Cardiac muscle cell (in vitro differentiated cells and primary cell): ENCODE data around the gene CSNK1A1. TPM values are rescaled to one million over a fixed set of nuclear protein-coding genes. Genes with fewer than 3 reads are reported as not detected.
"Not testable (repeated sequence)": the region's sequence is repeated elsewhere in the genome, so short reads cannot be mapped to it uniquely, and the experiment has no call there.

Experiments
- DNase-seq, 2 donors: peaks; one replicate each; pipeline versions ENCODE4 v3.0.0 to v3.0.0-alpha.2; 2010 to 2017; ENCODE audit warnings: low read depth in 1 of 2, low spot score in 1 of 2
- H3K27ac ChIP-seq: fragments of 200-600 bp; sonication (generic); 2 replicates; pipeline ENCODE4 v1.5.1; 2016
- H3K27me3 ChIP-seq: fragments of 200-600 bp; sonication (generic); 2 replicates; pipeline ENCODE4 v1.6.0; 2016; ENCODE audit warnings: control low read depth
- H3K36me3 ChIP-seq: fragments of 200-600 bp; sonication (generic); 2 replicates; pipeline ENCODE4 v1.5.1; 2016; ENCODE audit warnings: control low read depth
- H3K4me1 ChIP-seq: fragments of 200-600 bp; sonication (generic); 2 replicates; pipeline ENCODE4 v1.8.1; 2017; ENCODE audit warnings: low read depth, mild to moderate bottlenecking, mixed run types
- H3K4me3 ChIP-seq: fragments of 200-600 bp; sonication (generic); 2 replicates; pipeline ENCODE4 v1.5.1; 2016; ENCODE audit warnings: mild to moderate bottlenecking
- H3K9me3 ChIP-seq: fragments of 200-600 bp; sonication (generic); 2 replicates; pipeline ENCODE4 v1.5.1; 2017; ENCODE audit warnings: low read depth, mild to moderate bottlenecking, control low read depth
- polyA plus RNA-seq: library from polyadenylated mRNA; unstranded; fragments of >200 nt; fragmentation: Nextera tagmentation; extraction: Ambion mirVana; gene quantifications from 2 replicates; pipeline ENCODE4 v1.2.1, GENCODE V29; 2016
- total RNA-seq: library from RNA; depleted of rRNA; stranded (reverse); fragments of >200 nt; gene quantifications from 2 replicates; pipeline ENCODE4 v1.2.3, GENCODE V29; 2016
- TF ChIP-seq, protein P1 (sequence below): IDR thresholded peaks from 2 replicates; pipeline ENCODE4 v1.5.1; 2012; ENCODE audit warnings: low read depth, mild to moderate bottlenecking, low read length

Gene CSNK1A1
- total and polyA plus RNA-seq, 2 experiments from 2014 or later, result 161 to 286 TPM

DNA sequence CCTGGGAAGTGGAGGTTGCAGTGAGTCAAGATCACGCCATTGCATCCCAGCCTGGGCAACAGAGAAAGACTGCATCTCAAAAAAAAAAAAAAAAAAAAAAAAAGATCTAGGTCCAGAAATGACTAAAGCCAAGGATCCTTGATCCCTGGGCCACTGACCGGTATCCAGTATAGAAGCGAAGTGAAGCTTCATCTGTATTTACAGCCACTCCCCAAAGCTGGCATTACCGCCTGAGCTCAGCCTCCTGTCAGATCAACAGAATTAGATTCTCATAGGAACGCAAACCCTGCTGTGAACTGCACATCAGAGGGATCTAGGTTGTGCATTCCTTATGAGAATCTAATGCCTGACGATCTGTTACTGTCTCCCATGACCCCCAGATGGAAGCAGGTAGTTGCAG, 9.3 kb downstream of the CSNK1A1 start:
- Histone ChIP-seq H3K27me3 (no peaks in the 10 kb centered on the region), H3K27ac (no peak overlapping the region), H3K4me1 (peaks cover 27% of the 10 kb centered on the region), H3K36me3 (peaks cover 36% of the 10 kb centered on the region), H3K9me3 (no peaks in the 10 kb centered on the region), H3K4me3 (no peak overlapping the region)
- no peak for DNase-seq
- TF ChIP-seq, protein P1, sequence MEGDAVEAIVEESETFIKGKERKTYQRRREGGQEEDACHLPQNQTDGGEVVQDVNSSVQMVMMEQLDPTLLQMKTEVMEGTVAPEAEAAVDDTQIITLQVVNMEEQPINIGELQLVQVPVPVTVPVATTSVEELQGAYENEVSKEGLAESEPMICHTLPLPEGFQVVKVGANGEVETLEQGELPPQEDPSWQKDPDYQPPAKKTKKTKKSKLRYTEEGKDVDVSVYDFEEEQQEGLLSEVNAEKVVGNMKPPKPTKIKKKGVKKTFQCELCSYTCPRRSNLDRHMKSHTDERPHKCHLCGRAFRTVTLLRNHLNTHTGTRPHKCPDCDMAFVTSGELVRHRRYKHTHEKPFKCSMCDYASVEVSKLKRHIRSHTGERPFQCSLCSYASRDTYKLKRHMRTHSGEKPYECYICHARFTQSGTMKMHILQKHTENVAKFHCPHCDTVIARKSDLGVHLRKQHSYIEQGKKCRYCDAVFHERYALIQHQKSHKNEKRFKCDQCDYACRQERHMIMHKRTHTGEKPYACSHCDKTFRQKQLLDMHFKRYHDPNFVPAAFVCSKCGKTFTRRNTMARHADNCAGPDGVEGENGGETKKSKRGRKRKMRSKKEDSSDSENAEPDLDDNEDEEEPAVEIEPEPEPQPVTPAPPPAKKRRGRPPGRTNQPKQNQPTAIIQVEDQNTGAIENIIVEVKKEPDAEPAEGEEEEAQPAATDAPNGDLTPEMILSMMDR, result no peak

DNA sequence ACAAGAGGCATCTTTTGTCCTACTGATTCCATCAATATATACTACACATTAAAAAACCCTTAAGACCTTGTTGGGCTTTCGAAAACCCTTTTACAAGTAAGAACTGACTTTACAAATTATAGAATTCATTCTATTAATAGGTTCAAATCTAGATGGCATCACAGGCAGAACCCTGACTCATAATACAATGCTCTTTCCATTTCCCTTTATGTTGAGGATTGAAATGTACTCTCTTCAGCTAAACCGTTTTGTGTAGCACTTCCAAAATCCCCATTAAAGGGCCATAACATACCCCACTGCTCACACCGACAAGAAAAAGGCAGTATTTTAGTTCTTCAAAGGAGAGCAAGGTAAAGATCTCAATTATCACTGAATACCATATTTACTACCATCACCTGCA, 11.2 kb downstream of the CSNK1A1 start:
- TF ChIP-seq, protein P1, result no peak
- Histone ChIP-seq H3K9me3 (no peaks in the 10 kb centered on the region), H3K4me1 (peaks cover 25% of the 10 kb centered on the region), H3K27ac (peak overlapping the region; percentile 11), H3K36me3 (peaks cover 26% of the 10 kb centered on the region), H3K27me3 (no peaks in the 10 kb centered on the region), H3K4me3 (no peak overlapping the region)
- no peak for DNase-seq

DNA sequence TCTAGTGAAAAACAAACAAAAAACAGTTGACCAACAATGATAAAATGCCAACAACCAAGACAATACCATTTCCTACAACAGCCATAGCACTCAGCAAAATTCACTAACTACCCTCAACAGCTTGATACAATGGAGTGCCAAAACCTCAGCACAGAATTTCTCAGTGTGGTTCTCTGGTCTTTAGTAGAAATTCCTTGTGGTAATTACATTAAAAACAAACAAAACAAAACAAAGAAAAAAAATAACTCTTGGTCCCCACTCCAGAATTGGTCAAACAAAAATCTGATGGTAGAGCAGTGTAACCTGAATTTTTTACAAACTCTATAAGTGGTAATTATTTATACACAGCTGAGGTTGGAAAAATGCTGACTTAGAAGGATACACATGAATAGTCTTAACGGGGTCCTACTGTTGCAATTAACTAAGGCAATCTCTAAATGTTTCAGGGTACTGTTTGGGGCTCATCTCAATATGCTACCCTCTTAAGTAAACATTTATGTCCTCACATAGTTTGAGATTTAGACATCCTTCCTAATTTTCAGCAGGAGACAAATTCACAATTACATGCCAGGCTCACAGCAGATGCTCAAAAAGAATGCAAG, 13.8 kb downstream of the CSNK1A1 start:
- Histone ChIP-seq H3K4me1 (peaks cover 14% of the 10 kb centered on the region), H3K36me3 (peaks cover 14% of the 10 kb centered on the region), H3K9me3 (no peaks in the 10 kb centered on the region), H3K27ac (peak overlapping the region; percentile 8), H3K4me3 (no peak overlapping the region), H3K27me3 (no peaks in the 10 kb centered on the region)
- no peak for DNase-seq
- TF ChIP-seq, protein P1, result no peak

GRCh38 chr5:149535787-149536186, 15.5 kb downstream of the CSNK1A1 start:
- not testable (repeated sequence) for DNase-seq, H3K27me3 ChIP-seq, H3K9me3 ChIP-seq, H3K4me3 ChIP-seq
- peaks cover 14% of the 10 kb centered on the region for H3K4me1 ChIP-seq
- peaks cover 14% of the 10 kb centered on the region for H3K36me3 ChIP-seq
- peak overlapping the region; percentile 45 for H3K27ac ChIP-seq

- Histone ChIP-seq H3K4me1 (peaks cover 35% of the 10 kb centered on the region), H3K4me3 (no peak overlapping the region), H3K27ac (no peak overlapping the region), H3K36me3 (peaks cover 5% of the 10 kb centered on the region), H3K9me3 (no peaks in the 10 kb centered on the region), H3K27me3 (no peaks in the 10 kb centered on the region)
- DNase-seq, result no peak
- TF ChIP-seq, protein P1, result no peak
Observed at GRCh38 chr5:149532413-149532812, 18.8 kb downstream of the CSNK1A1 start.

- TF ChIP-seq, protein P1, result no peak
- H3K27me3 ChIP-seq, result no peaks in the 10 kb centered on the region
- H3K4me3 ChIP-seq, result no peak overlapping the region
- no peaks in the 10 kb centered on the region for H3K9me3 ChIP-seq
- peaks cover 50% of the 10 kb centered on the region for H3K4me1 ChIP-seq
- no peak overlapping the region for H3K27ac ChIP-seq
- DNase-seq, result no peak
- H3K36me3 ChIP-seq, result peaks cover 12% of the 10 kb centered on the region
Observed at GRCh38 chr5:149529463-149529862, 21.8 kb downstream of the CSNK1A1 start.
